ENCODE measurements around the gene MAGI1. TPM values are rescaled to one million over a fixed set of nuclear protein-coding genes. Genes with fewer than 3 reads are reported as not detected.

MAGI1 gene
- total and polyA plus RNA-seq, 2 donors (not counting 1 experiment from before 2014, with no cell fraction given): 0.10 to 0.22 TPM

DNA sequence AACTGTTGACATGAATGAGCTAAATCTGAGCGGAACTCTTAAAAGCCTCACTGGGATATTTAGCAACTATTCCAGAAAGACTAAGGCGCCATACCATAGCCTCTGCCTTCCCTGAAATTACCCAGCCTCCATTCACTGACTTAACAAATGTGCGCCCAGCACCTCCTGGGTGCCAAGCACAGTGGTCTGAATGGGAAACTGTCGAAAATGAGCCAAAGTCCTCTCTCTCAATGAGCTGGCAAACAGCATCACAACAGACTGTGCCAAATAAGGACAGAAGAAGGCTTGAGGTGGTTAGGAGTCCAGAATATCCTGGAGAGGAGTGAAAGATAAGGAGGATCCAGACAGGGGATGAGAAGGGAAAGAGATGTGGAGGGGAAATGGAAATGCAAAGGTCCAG is 332.4 kb downstream of the MAGI1 start:
- no peaks in the 10 kb centered on the region for H3K9me3 Mint-ChIP-seq (ENCODE audit: insufficient read depth)
- POLR2A ChIA-PET: no interaction called here
- no peak overlapping the region for H3K27ac Mint-ChIP-seq
- H3K4me2 ChIP-seq (replicated peaks; ENCODE audit: low read depth, low read length, poor library complexity, severe bottlenecking): no peak overlapping the region
- H3K4me3 Mint-ChIP-seq: no peak overlapping the region
- ATAC-seq (ENCODE audit: low read depth): no peak
- no peak overlapping the region for H3K4me3 ChIP-seq (ENCODE audit: control extremely low read depth in 1 of 5, extremely low read depth in 1 of 5, insufficient read depth in 1 of 5, low read depth in 2 of 5, low read length in 4 of 5)
- no peaks in the 10 kb centered on the region for H3K36me3 ChIP-seq (replicated peaks in 1 of 2; ENCODE audit: control extremely low read depth in 1 of 2, control insufficient read depth in 1 of 2, extremely low read depth in 1 of 2, insufficient read depth in 2 of 2, low read length in 1 of 2)
- no peaks in the 10 kb centered on the region for H3K4me1 Mint-ChIP-seq
- H3K27me3 ChIP-seq (replicated peaks in 1 of 4; ENCODE audit: control extremely low read depth in 1 of 4, control insufficient read depth in 3 of 4, insufficient read depth in 4 of 4, low read length in 3 of 4): no peaks in the 10 kb centered on the region
- TF ChIP-seq, protein P1, sequence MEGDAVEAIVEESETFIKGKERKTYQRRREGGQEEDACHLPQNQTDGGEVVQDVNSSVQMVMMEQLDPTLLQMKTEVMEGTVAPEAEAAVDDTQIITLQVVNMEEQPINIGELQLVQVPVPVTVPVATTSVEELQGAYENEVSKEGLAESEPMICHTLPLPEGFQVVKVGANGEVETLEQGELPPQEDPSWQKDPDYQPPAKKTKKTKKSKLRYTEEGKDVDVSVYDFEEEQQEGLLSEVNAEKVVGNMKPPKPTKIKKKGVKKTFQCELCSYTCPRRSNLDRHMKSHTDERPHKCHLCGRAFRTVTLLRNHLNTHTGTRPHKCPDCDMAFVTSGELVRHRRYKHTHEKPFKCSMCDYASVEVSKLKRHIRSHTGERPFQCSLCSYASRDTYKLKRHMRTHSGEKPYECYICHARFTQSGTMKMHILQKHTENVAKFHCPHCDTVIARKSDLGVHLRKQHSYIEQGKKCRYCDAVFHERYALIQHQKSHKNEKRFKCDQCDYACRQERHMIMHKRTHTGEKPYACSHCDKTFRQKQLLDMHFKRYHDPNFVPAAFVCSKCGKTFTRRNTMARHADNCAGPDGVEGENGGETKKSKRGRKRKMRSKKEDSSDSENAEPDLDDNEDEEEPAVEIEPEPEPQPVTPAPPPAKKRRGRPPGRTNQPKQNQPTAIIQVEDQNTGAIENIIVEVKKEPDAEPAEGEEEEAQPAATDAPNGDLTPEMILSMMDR (IDR thresholded peaks at IDR 0.05): no peak
- TF ChIP-seq EZH2 (IDR thresholded peaks at IDR 0.05; ENCODE audit: borderline replicate concordance, insufficient read depth, low read depth, low read length, poor library complexity, severe bottlenecking): no peak
- H3K27me3 Mint-ChIP-seq: no peaks in the 10 kb centered on the region
- no peaks in the 10 kb centered on the region for H3K79me2 ChIP-seq (ENCODE audit: control insufficient read depth, insufficient read depth, low read length)
- intact Hi-C loops (cut with micrococcal nuclease): no loop called here
- H4K20me1 ChIP-seq (ENCODE audit: control insufficient read depth, insufficient read depth, low read length, poor library complexity, severe bottlenecking): no peaks in the 10 kb centered on the region
- no peak overlapping the region for H2AFZ ChIP-seq (ENCODE audit: insufficient read depth, low read depth, low read length, poor library complexity, severe bottlenecking)
- no peaks in the 10 kb centered on the region for H3K4me1 ChIP-seq (ENCODE audit: control insufficient read depth in 2 of 2, insufficient read depth in 2 of 2, low read length in 2 of 2)
- no peak overlapping the region for H3K27ac ChIP-seq (ENCODE audit: low read length in 2 of 2)
- CTCF ChIA-PET: no interaction called here
- H3K9ac ChIP-seq (ENCODE audit: low read length): no peak overlapping the region
- peaks cover 0 to 3% (median 0%) of the 10 kb centered on the region in 3 donors for H3K9me3 ChIP-seq (ENCODE audit: control extremely low read depth in 1 of 3, control insufficient read depth in 2 of 3, insufficient read depth in 1 of 3, low read length in 2 of 3)
- 100% methylated on average over 1 of the region's 4 CpGs for WGBS (ENCODE audit: insufficient coverage)
- no peak for DNase-seq

DNA sequence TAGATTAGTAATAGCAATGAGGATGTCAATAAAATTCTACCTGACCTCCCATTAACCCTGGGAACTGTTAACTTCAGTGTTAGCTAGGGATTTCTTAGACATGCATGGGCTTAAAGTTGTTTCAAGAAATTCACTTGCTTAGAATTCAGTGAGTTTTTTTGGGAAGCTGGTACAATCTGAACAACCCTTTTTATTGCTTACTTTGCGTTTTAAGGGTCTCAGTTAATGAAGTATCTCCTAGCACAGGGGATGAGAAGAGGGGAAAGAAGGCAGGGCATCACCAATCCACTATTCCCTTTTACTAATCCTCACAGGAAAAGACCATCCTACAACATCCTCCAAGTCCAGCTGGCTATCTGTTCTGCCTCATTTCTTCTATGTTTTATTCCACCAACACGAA is 334.9 kb downstream of the MAGI1 start:
- WGBS (ENCODE audit: insufficient coverage): 92% methylated on average over 1 of the region's 2 CpGs
- no peaks in the 10 kb centered on the region for H3K4me1 Mint-ChIP-seq
- ATAC-seq (ENCODE audit: low read depth) (no peak), DNase-seq (no peak)
- ChIA-PET POLR2A (no interaction called here), CTCF (no interaction called here)
- H3K27me3 Mint-ChIP-seq: no peaks in the 10 kb centered on the region
- peaks cover 0 to 3% (median 0%) of the 10 kb centered on the region in 3 donors for H3K9me3 ChIP-seq (ENCODE audit: control extremely low read depth in 1 of 3, control insufficient read depth in 2 of 3, insufficient read depth in 1 of 3, low read length in 2 of 3)
- no peaks in the 10 kb centered on the region for H3K4me1 ChIP-seq (ENCODE audit: control insufficient read depth in 2 of 2, insufficient read depth in 2 of 2, low read length in 2 of 2)
- no peak overlapping the region for H3K9ac ChIP-seq (ENCODE audit: low read length)
- no peak overlapping the region for H3K27ac Mint-ChIP-seq
- no peak overlapping the region for H3K27ac ChIP-seq (ENCODE audit: low read length in 2 of 2)
- H3K36me3 ChIP-seq (replicated peaks in 1 of 2; ENCODE audit: control extremely low read depth in 1 of 2, control insufficient read depth in 1 of 2, extremely low read depth in 1 of 2, insufficient read depth in 2 of 2, low read length in 1 of 2): no peaks in the 10 kb centered on the region
- H3K79me2 ChIP-seq (ENCODE audit: control insufficient read depth, insufficient read depth, low read length): no peaks in the 10 kb centered on the region
- no peak for TF ChIP-seq EZH2 (IDR thresholded peaks at IDR 0.05; ENCODE audit: borderline replicate concordance, insufficient read depth, low read depth, low read length, poor library complexity, severe bottlenecking)
- TF ChIP-seq, protein P1 (IDR thresholded peaks at IDR 0.05): no peak
- H3K4me2 ChIP-seq (replicated peaks; ENCODE audit: low read depth, low read length, poor library complexity, severe bottlenecking): no peak overlapping the region
- intact Hi-C loops (cut with micrococcal nuclease): no loop called here
- H3K9me3 Mint-ChIP-seq (ENCODE audit: insufficient read depth): no peaks in the 10 kb centered on the region
- no peak overlapping the region for H2AFZ ChIP-seq (ENCODE audit: insufficient read depth, low read depth, low read length, poor library complexity, severe bottlenecking)
- H4K20me1 ChIP-seq (ENCODE audit: control insufficient read depth, insufficient read depth, low read length, poor library complexity, severe bottlenecking): no peaks in the 10 kb centered on the region
- no peak overlapping the region for H3K4me3 Mint-ChIP-seq
- H3K4me3 ChIP-seq (ENCODE audit: control extremely low read depth in 1 of 5, extremely low read depth in 1 of 5, insufficient read depth in 1 of 5, low read depth in 2 of 5, low read length in 4 of 5): no peak overlapping the region
- no peaks in the 10 kb centered on the region for H3K27me3 ChIP-seq (replicated peaks in 1 of 4; ENCODE audit: control extremely low read depth in 1 of 4, control insufficient read depth in 3 of 4, insufficient read depth in 4 of 4, low read length in 3 of 4)
